K562 (cell line): Measurements from ENCODE around the gene TDG. TPM values are rescaled to one million over a fixed set of nuclear protein-coding genes. Genes with fewer than 3 reads are reported as not detected.
A peak's percentile ranks its signal among the peaks of the same experiment; 100 is the strongest.

Experiments
- ARNT ChIP-seq, 2 experiments: fragments of 450-650 bp; IDR thresholded peaks; 2 replicates each; pipeline ENCODE4 v1.6.1; 2016; ENCODE audit warnings: mild to moderate bottlenecking in 1 of 2
- BMI1 ChIP-seq: fragments of 150-350 bp; IDR thresholded peaks from 2 replicates; pipeline ENCODE4 v1.6.1; 2014; ENCODE audit warnings: low read length
- CBX8 ChIP-seq: fragments of 200-600 bp; sonication (generic); IDR thresholded peaks from 2 replicates; pipeline ENCODE4 v1.6.1; 2012; ENCODE audit warnings: borderline replicate concordance, mixed run types, low read depth, mild to moderate bottlenecking, moderate library complexity, mixed read lengths, low read length, control low read depth, inconsistent platforms; ENCODE audit not compliant: poor library complexity, severe bottlenecking; ENCODE audit errors: extremely low read depth
- CHD1 ChIP-seq: fragments of 200-600 bp; sonication (generic); IDR thresholded peaks from one replicate; pipeline ENCODE4 v1.6.1; 2012; ENCODE audit warnings: mild to moderate bottlenecking, moderate library complexity, low read length, inconsistent platforms
- MXD1 ChIP-seq: fragments of 250-450 bp; sonication (Bioruptor Pico); IDR thresholded peaks from 2 replicates; pipeline ENCODE4 v1.8.0; 2021; ENCODE audit warnings: borderline replicate concordance, mild to moderate bottlenecking, moderate library complexity; ENCODE audit not compliant: poor library complexity, severe bottlenecking
- MYC ChIP-seq, 2 experiments: fragments of 250-450 bp in 1 of 2; sonication (Bioruptor Pico) in 1 of 2; IDR thresholded peaks; 2 replicates each; pipeline versions ENCODE4 v1.5.1 to v1.6.1; 2012 to 2021; ENCODE audit warnings: low read depth in 2 of 2, borderline replicate concordance in 1 of 2, improper control_type of control experiment in 1 of 2, low read length in 1 of 2, mild to moderate bottlenecking in 1 of 2, moderate library complexity in 1 of 2
- NFXL1 ChIP-seq: fragments of 450-650 bp; formaldehyde crosslinking; IDR thresholded peaks from 2 replicates; pipeline ENCODE4 v1.4.0; 2021; ENCODE audit warnings: mild to moderate bottlenecking
- U2AF2 ChIP-seq: fragments of 200-400 bp; formaldehyde crosslinking; optimal IDR thresholded peaks from 2 replicates; pipeline ENCODE3; 2017; ENCODE audit warnings: low read depth, mild to moderate bottlenecking, low read length
- ZNF282 ChIP-seq: sonication (generic); formaldehyde crosslinking; IDR thresholded peaks from 2 replicates; pipeline ENCODE4 v1.8.1; 2023; ENCODE audit warnings: missing genetic modification reagents
- polyA plus RNA-seq, 8 experiments: library from polyadenylated mRNA; depleted of rRNA in 4 of 8; stranded (reverse) in 5 of 8; unstranded in 3 of 8; fragments of >200 nt; fragmentation: Nextera tagmentation in 2 of 8; fragmentation: Illumina TruSeq in 1 of 8; extraction: Ambion mirVana in 2 of 8; extraction: Trizol in 1 of 8; gene quantifications; 2 replicates each; pipeline versions ENCODE4 v1.2.1 to v1.2.3, GENCODE V29; 2011 to 2014; ENCODE audit warnings: inconsistent platforms in 1 of 8, missing spikeins in 1 of 8
- total RNA-seq, 7 experiments: library from RNA; depleted of rRNA in 6 of 7; stranded (reverse); fragments of >200 nt in 6 of 7; fragmentation: Illumina TruSeq in 2 of 7; extraction: Trizol in 2 of 7; gene quantifications; 2 replicates each; pipeline versions ENCODE4 v1.2.1 to v1.2.3, GENCODE V29; 2011 to 2021; ENCODE audit warnings: low replicate concordance in 1 of 7
- TF ChIP-seq, protein P1 (sequence below): fragments of 250-450 bp; sonication (Bioruptor Pico); IDR thresholded peaks from 2 replicates; pipeline ENCODE4 v1.5.1; 2021; ENCODE audit warnings: mild to moderate bottlenecking
- TF ChIP-seq, protein P2 (sequence below): fragments of 250-450 bp; sonication (Bioruptor Pico); IDR thresholded peaks from 2 replicates; pipeline ENCODE4 v1.5.0; 2020; ENCODE audit warnings: mild to moderate bottlenecking
- TF ChIP-seq, protein P3 (sequence below): fragments of 250-450 bp; sonication (Bioruptor Pico); IDR thresholded peaks from 2 replicates; pipeline ENCODE4 v1.4.0; 2020; ENCODE audit warnings: mild to moderate bottlenecking, moderate library complexity, borderline replicate concordance
- TF ChIP-seq, protein P4 (sequence below): fragments of 250-450 bp; sonication (Bioruptor Pico); IDR thresholded peaks from 2 replicates; pipeline ENCODE4 v1.6.1; 2021; ENCODE audit warnings: mild to moderate bottlenecking

The TDG gene
- total and polyA plus RNA-seq, 9 of the 15 experiments (the other 6 are each of a cell fraction or from before 2014, with no cell fraction given): 37.6 to 77.2 (median 64.0) TPM

DNA sequence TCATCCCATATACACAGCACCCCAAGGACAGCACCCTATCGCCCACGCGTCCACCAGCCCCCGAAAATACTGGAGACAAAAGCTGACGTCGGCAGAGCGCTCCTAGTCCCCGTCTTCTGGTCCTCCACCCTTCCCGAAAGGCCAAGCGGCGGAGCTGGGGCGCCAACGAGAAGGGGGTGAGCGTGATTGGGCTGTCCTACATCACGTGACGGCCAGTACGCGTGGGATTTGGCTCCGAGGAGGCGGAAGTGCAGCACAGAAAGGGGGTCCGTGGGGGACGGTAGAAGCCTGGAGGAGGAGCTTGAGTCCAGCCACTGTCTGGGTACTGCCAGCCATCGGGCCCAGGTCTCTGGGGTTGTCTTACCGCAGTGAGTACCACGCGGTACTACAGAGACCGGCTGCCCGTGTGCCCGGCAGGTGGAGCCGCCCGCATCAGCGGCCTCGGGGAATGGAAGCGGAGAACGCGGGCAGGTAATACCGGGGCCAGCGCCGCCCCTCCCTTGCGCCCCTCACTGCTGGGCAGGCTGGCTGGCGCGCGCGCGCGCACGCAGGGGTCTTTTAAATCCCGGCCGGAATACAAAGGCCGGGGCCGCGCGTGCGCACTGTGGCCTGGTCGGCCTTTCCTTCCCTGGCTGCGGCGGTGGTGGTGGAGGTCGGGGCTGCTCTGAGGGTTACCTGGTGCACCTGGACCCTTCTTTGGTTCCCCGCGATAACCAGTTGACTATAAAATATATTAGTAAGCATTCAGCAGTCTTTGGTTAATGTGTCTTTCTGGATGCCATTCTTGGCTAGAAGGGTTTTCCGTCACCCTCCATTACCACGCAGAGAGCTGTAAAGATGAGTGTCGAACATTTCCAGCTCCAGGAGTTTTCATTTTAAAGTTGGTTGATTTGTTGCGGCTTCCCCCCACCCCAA lies at the start of gene TDG (continued):
- TF ChIP-seq, protein P1, sequence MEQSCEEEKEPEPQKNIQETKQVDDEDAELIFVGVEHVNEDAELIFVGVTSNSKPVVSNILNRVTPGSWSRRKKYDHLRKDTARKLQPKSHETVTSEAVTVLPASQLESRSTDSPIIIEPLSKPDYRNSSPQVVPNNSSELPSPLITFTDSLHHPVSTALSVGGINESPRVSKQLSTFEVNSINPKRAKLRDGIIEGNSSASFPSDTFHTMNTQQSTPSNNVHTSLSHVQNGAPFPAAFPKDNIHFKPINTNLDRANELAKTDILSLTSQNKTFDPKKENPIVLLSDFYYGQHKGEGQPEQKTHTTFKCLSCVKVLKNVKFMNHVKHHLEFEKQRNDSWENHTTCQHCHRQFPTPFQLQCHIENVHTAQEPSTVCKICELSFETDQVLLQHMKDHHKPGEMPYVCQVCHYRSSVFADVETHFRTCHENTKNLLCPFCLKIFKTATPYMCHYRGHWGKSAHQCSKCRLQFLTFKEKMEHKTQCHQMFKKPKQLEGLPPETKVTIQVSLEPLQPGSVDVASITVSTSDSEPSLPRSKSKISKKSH (CRISPR knock-in tag): no peak
- TF ChIP-seq U2AF2 (no peak), ZNF282 (CRISPR knock-in tag) (no peak), ARNT (IDR thresholded peaks at IDR 0.05) (0 out of 4 replicates have a peak, but pooled peaks of 1 of the 2 experiments have one; percentile 2), MYC (IDR thresholded peaks at IDR 0.05; ENCODE audit: low read depth, low read length) (peak; percentile 78), MYC (CRISPR knock-in tag; IDR thresholded peaks at IDR 0.05; ENCODE audit: borderline replicate concordance, low read depth) (peak; percentile 91; the same call in 1 of the 2 replicates), CHD1 (peak; percentile 69), MXD1 (CRISPR knock-in tag) (no peak), CBX8 (no peak), BMI1 (no peak), NFXL1 (CRISPR knock-in tag) (no peak)
- TF ChIP-seq, protein P2, sequence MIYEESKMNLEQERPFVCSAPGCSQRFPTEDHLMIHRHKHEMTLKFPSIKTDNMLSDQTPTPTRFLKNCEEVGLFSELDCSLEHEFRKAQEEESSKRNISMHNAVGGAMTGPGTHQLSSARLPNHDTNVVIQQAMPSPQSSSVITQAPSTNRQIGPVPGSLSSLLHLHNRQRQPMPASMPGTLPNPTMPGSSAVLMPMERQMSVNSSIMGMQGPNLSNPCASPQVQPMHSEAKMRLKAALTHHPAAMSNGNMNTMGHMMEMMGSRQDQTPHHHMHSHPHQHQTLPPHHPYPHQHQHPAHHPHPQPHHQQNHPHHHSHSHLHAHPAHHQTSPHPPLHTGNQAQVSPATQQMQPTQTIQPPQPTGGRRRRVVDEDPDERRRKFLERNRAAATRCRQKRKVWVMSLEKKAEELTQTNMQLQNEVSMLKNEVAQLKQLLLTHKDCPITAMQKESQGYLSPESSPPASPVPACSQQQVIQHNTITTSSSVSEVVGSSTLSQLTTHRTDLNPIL: no peak
- TF ChIP-seq, protein P3, sequence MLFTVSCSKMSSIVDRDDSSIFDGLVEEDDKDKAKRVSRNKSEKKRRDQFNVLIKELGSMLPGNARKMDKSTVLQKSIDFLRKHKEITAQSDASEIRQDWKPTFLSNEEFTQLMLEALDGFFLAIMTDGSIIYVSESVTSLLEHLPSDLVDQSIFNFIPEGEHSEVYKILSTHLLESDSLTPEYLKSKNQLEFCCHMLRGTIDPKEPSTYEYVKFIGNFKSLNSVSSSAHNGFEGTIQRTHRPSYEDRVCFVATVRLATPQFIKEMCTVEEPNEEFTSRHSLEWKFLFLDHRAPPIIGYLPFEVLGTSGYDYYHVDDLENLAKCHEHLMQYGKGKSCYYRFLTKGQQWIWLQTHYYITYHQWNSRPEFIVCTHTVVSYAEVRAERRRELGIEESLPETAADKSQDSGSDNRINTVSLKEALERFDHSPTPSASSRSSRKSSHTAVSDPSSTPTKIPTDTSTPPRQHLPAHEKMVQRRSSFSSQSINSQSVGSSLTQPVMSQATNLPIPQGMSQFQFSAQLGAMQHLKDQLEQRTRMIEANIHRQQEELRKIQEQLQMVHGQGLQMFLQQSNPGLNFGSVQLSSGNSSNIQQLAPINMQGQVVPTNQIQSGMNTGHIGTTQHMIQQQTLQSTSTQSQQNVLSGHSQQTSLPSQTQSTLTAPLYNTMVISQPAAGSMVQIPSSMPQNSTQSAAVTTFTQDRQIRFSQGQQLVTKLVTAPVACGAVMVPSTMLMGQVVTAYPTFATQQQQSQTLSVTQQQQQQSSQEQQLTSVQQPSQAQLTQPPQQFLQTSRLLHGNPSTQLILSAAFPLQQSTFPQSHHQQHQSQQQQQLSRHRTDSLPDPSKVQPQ (CRISPR knock-in tag): no peak
- TF ChIP-seq, protein P4, sequence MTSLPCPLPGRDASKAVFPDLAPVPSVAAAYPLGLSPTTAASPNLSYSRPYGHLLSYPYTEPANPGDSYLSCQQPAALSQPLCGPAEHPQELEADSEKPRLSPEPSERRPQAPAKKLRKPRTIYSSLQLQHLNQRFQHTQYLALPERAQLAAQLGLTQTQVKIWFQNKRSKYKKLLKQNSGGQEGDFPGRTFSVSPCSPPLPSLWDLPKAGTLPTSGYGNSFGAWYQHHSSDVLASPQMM (CRISPR knock-in tag): no peak
